ENCODE data around the gene HIC1.

HIC1 gene

GRCh38 chr17:2048805-2049204 lies 6.1 kb upstream of the HIC1 start:
- DNase-seq, result no peak

DNA sequence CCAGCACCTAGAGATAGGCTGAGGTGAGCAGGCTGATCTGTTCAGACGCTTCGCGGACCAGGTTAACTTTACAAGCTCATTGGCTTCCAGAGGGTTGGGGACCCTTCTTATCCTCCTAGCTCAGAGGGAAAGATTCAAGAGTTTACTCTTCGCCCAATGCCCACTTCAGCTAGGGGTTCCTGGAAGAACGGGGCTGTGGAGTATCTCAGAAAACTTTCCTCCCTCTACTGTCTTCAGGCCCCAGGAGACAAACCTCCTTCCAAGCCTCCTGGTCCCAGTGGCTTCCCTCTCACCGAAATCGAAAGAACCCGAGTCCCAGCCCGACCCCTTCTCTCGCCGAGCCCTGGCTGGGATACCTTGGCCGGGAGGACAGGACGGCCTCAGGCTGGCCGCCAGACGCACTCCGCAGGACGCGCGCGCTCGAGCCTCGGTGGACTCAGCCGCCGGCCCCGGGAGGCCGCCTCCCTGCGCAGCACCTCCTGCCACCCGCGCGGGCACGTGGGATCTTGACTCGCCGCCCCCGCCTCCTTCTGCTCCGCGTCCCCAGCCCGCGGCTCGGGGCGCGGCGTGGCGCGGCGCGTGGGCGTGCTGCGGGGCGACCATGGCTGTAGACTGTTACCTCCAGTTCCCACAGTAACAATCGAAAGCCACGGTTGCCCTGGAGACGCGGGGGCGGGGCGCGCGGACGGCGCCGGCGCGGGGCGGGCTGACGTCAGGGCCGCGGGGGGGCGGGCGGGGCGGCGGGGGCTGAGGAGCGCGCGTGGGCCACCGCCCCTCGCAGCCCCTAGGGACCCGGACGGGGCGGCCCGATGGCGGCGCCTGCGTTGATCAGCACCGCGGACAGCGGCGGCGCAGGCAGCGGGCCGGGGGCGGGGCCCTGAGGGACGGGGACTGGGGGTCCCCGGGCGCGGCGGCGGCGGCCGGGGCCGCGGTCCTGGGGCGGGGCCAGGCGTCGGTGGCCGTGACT lies 5.3 kb upstream of the HIC1 start:
- peak; percentile 91 for DNase-seq

DNA sequence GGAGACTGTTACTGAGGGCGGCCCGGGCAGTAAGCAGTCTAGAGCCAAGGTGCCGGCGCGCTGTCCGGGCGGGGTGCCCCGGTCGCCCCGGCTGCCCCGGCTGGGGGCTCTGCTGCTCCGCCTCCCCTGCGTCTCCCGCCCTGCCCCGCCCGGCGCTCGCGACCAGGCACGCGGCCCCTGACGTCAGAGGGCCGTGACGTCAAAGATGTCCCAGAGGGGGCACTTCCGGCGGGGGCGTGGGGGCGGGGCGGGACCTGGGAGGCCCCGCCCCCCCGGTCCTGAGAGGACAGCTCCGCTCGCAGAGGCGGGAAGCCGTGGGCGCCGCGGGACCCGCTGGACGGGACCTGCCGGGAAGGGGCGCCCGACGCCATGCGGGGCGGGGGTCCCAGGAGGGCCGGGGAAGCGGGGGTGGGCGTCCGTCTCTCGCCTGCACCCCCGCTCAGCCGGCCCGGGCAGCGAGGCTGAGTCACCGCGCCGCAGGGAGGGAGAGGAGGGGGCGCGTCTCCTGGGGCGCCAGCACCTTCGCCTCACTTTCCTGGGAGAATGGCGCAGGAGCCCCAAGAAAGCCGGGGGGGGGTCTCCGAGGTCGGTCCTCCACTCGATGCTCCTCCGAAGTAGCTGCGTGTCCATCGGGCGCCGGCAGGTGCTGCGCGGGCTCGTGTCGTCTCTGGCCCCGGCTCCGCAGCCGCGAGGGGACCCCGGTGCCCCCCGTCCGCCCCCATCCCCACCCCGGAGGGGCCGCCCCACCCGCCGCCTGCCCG lies 4.4 kb upstream of the HIC1 start:
- peak; percentile 71 for DNase-seq

DNA sequence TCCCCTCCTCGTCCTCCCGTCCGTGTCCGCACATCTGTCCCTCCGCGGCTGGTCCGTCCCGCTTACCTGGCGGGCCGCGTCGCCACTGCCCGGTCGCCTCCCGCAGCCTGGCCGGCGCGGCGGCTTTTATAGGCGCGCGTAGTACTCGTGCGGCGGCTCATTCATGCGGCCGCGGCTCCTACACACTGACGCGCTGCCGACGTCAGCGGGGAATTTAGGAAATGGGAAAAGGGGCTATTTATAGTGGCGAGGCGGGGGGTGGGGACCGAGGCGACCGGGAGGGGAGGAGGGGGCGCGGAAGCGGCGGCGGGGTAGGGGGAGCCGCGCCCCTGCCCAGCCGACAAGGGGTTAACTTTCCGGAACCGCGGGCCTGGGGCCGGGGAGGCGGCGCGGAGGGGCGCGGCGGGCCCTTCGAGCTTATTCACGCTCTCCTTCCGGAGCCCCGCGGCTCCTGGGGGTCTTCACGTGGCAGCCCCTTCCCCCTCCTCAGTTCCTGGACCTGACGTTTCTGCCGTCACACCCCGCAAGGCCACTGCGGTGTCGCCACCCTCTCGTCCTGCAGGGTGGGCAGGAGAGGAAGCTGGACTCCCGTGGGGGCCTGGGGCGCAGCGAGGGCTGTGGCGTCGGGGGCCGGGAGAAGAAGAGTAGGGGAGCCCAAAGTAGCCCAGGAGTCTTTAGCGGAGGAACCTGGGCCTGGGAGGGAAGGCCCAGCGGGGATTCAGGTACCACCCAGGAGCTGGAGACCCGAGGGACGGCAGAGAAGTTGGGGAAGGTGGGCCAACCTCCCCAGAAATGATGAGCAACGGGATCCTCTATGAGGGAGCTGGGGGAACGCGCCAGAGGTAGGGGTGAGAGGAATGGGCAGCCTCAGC lies 3.6 kb upstream of the HIC1 start:
- DNase-seq, result no peak

DNA sequence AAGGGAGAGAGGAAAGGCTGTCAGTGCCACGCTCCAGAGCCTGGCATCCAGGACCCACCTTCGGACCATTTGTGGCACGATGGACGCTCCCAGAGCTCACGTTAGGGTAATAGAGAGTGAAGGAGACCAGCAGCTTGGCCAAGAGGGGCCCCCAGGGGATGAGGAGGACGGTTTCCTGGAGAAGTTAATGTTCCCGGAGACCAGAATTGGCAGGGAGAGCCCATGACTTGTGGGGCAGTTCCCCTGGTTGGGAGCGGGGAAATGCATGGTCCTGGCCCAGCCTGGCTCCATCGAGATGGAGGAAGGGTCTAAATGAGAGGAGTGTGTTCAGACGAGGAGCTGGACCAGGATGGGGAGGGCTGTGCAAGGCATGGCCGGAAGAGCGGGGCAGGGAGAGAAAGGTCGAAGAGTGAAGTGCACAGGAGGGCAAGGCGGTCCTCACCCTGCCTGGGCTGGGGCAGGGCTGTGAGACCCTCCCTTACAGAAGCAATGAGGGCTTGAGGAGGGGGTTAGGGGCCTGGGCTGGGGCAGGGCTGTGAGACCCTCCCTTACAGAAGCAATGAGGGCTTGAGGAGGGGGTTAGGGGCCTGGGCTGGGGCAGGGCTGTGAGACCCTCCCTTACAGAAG lies 2.9 kb upstream of the HIC1 start:
- DNase-seq, result no peak

- peak; percentile 79 for DNase-seq
Observed at GRCh38 chr17:2053380-2054261, 1.3 kb upstream of the HIC1 start.

DNA sequence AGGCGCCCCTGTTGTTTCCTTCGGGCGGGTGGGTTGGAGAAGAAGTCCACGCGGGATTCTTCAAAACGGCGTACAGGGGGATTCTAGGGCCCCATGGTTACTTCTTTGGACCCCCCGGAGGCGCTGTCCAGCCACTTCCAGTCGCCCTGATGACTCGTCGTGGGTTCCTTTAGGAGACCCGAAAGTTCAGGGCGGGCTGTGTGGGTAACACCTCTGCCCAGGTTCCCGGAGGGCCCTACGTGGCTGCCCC lies 716 bp upstream of the HIC1 start:
- no peak for DNase-seq

GRCh38 chr17:2055292-2056205 lies 646 bp downstream of the HIC1 start:
- DNase-seq, result peak; percentile 32

- DNase-seq, result peak; percentile 52
Observed at GRCh38 chr17:2056206-2057174, 1.6 kb downstream of the HIC1 start.

- no peak for DNase-seq
Observed at GRCh38 chr17:2057175-2057759, 2.4 kb downstream of the HIC1 start.

DNA sequence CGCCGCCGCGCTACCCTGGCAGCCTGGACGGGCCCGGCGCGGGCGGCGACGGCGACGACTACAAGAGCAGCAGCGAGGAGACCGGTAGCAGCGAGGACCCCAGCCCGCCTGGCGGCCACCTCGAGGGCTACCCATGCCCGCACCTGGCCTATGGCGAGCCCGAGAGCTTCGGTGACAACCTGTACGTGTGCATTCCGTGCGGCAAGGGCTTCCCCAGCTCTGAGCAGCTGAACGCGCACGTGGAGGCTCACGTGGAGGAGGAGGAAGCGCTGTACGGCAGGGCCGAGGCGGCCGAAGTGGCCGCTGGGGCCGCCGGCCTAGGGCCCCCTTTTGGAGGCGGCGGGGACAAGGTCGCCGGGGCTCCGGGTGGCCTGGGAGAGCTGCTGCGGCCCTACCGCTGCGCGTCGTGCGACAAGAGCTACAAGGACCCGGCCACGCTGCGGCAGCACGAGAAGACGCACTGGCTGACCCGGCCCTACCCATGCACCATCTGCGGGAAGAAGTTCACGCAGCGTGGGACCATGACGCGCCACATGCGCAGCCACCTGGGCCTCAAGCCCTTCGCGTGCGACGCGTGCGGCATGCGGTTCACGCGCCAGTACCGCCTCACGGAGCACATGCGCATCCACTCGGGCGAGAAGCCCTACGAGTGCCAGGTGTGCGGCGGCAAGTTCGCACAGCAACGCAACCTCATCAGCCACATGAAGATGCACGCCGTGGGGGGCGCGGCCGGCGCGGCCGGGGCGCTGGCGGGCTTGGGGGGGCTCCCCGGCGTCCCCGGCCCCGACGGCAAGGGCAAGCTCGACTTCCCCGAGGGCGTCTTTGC lies 3.1 kb downstream of the HIC1 start:
- no peak for DNase-seq

- DNase-seq, result peak; percentile 67
Observed at GRCh38 chr17:2058586-2059546, 4.0 kb downstream of the HIC1 start.

GRCh38 chr17:2059547-2060384 lies 4.9 kb downstream of the HIC1 start:
- no peak for DNase-seq

DNA sequence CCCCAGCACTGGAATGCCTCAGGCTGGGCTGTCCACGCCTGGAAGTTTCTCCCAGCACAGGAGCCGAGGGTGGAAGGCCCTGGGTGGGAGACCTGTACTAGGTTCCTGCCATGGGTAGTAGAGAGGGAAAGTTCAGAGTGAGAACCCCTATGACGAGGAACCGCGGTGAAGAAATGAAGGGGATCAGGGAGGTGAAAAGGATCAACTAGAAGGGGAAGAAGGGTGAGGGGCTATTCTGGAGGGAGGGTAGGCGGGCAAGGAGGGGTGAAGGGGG lies 5.4 kb downstream of the HIC1 start:
- DNase-seq, result no peak

- DNase-seq, result no peak
Observed at GRCh38 chr17:2060681-2061440, 6.0 kb downstream of the HIC1 start.
